Measurements from ENCODE around the gene GRAMD2A.

GRAMD2A gene

GRCh38 chr15:72197460-72198355, at the start of gene GRAMD2A:
TSS of gene GRAMD2A (minus strand) at chr15:72197787.
- no peak for FAIRE-seq

GRCh38 chr15:72242775-72243370, 45.3 kb upstream of the GRAMD2A start:
- no peak for FAIRE-seq

GRCh38 chr15:72239652-72240051, 42.1 kb upstream of the GRAMD2A start:
- FAIRE-seq, result no peak

GRCh38 chr15:72238586-72238985, 41.0 kb upstream of the GRAMD2A start:
- FAIRE-seq, result no peak

- FAIRE-seq, result no peak
Observed at GRCh38 chr15:72237853-72238224, 40.3 kb upstream of the GRAMD2A start.

- no peak for FAIRE-seq
Observed at GRCh38 chr15:72237029-72237852, 39.7 kb upstream of the GRAMD2A start.

GRCh38 chr15:72236381-72237003, 38.9 kb upstream of the GRAMD2A start:
- no peak for FAIRE-seq

- FAIRE-seq, result no peak
Observed at GRCh38 chr15:72235298-72235697, 37.7 kb upstream of the GRAMD2A start.

GRCh38 chr15:72233769-72234168, 36.2 kb upstream of the GRAMD2A start:
- no peak for FAIRE-seq

- FAIRE-seq, result no peak
Observed at GRCh38 chr15:72231833-72232478, 34.4 kb upstream of the GRAMD2A start.

GRCh38 chr15:72231066-72231832, 33.7 kb upstream of the GRAMD2A start, which contains the start of gene PKM:
TSS of gene PKM (minus strand) at chr15:72231190. CDS start at chr15:72219097, 12,093 bp downstream.
- FAIRE-seq, result no peak

- no peak for FAIRE-seq
Observed at GRCh38 chr15:72230197-72231065, 32.8 kb upstream of the GRAMD2A start.

- FAIRE-seq, result no peak
Observed at GRCh38 chr15:72229947-72230196, 32.3 kb upstream of the GRAMD2A start.

GRCh38 chr15:72229076-72229946, 31.7 kb upstream of the GRAMD2A start:
- FAIRE-seq, result no peak

- no peak for FAIRE-seq
Observed at GRCh38 chr15:72227720-72228119, 30.1 kb upstream of the GRAMD2A start.

- no peak for FAIRE-seq
Observed at GRCh38 chr15:72227192-72227586, 29.6 kb upstream of the GRAMD2A start.

GRCh38 chr15:72223278-72223677, 25.7 kb upstream of the GRAMD2A start:
- FAIRE-seq, result no peak

GRCh38 chr15:72222393-72222792, 24.8 kb upstream of the GRAMD2A start:
- no peak for FAIRE-seq

GRCh38 chr15:72220687-72221086, 23.1 kb upstream of the GRAMD2A start:
- FAIRE-seq, result no peak

GRCh38 chr15:72217216-72217615, 19.6 kb upstream of the GRAMD2A start:
- FAIRE-seq, result no peak

All from TTC549 (cell line).